T-helper 17 cell (primary cell): ENCODE measurements around the gene MAP3K13. TPM values are rescaled to one million over a fixed set of nuclear protein-coding genes. Genes with fewer than 3 reads are reported as not detected.
"Not testable (repeated sequence)": the region's sequence is repeated elsewhere in the genome, so short reads cannot be mapped to it uniquely, and the experiment has no call there.

Source experiments
- ATAC-seq: fragments of 150-1000 bp; cut with Tn5 transposase; 2 replicates; pipeline ENCODE4 v1.10.0; 2021; ENCODE audit warnings: mild to moderate bottlenecking, moderate library complexity
- DNase-seq, 3 donors: peaks; one replicate each; pipeline versions ENCODE4 v3.0.0 to v3.0.0-alpha.2; 2020 to 2021
- H3K9me3 ChIP-seq: one replicate; pipeline ENCODE4 v1.7.0; 2013; ENCODE audit warnings: low read length, mild to moderate bottlenecking; ENCODE audit not compliant: control insufficient read depth, poor library complexity, severe bottlenecking
- H3K27ac Mint-ChIP-seq: one replicate; pipeline ENCODE4 v1.8.0; 2022; ENCODE audit warnings: mild to moderate bottlenecking, moderate library complexity, mixed read lengths
- H3K27me3 Mint-ChIP-seq: one replicate; pipeline ENCODE4 v1.8.0; 2022; ENCODE audit warnings: mixed read lengths
- H3K36me3 Mint-ChIP-seq: one replicate; pipeline ENCODE4 v1.8.0; 2022; ENCODE audit warnings: low read depth, mixed read lengths
- H3K4me1 Mint-ChIP-seq: one replicate; pipeline ENCODE4 v1.8.0; 2022; ENCODE audit warnings: mild to moderate bottlenecking, mixed read lengths
- H3K4me3 Mint-ChIP-seq: one replicate; pipeline ENCODE4 v1.8.0; 2022; ENCODE audit warnings: mild to moderate bottlenecking, moderate library complexity, mixed read lengths
- total RNA-seq, 4 donors: library from RNA in 2 of 4; stranded (reverse) in 2 of 4; gene quantifications; one replicate each; pipeline ENCODE4 v1.2.3 and lab custom pipeline; 2022 to 2026

The MAP3K13 gene
- total RNA-seq, 2 donors from 2014 or later: 6.8 to 8.1 TPM

DNA sequence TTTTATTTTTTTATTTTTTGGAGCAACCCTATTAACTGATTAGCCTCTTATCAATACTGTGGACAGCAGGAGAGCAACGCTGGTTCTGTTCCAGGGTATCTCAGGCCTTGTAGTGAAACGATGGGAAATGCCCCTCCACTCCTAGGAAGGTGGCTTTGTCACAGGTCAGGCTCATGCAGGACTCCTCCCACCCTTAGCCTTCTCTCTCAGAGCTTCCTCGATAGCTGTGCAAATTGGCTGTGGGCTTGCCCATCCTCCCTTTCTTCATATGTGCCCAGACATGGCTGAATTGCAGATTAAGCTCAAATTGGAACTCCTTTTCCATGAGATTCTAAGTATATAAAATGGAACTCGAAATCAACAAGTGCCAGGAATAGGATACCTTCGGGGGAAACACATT, 97.4 kb downstream of the MAP3K13 start:
- Mint-ChIP-seq H3K27me3 (no peaks in the 10 kb centered on the region), H3K4me1 (no peaks in the 10 kb centered on the region), H3K27ac (no peak overlapping the region), H3K4me3 (no peak overlapping the region), H3K36me3 (peaks cover 3% of the 10 kb centered on the region)
- no peaks in the 10 kb centered on the region for H3K9me3 ChIP-seq
- ATAC-seq (no peak), DNase-seq (no peak)

DNA sequence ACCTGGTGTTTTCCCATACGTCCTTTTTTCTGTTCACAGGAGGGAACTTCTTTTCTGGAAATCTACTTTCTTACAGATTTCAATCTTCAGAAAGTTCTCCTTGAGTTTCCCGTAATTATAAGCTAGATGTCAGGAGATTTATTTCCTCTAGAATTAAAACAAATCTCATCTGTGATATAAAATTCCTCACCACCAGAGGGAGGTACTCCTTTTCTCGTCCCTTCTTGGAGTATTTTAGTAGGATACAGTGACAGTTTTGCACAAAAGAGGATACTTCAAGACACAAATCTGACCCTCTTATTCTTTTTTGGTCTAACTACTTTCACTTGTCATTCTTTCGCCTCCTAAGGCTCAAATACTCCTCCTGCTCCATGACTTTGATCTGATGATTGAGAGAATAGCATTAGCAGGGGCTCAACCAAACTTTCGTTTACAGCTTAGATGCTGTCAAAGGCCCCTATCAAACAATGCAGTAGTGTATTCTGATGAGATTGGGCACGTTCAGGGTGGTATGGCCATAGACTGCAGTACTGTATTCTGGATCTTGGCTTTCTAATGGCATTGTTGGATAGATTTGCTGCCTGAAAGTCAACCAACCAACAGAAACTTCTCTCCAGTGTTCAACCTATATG, 97.9 kb downstream of the MAP3K13 start:
- no peaks in the 10 kb centered on the region for H3K27me3 Mint-ChIP-seq
- ATAC-seq (no peak), DNase-seq (no peak)
- no peaks in the 10 kb centered on the region for H3K4me1 Mint-ChIP-seq
- peaks cover 3% of the 10 kb centered on the region for H3K36me3 Mint-ChIP-seq
- no peak overlapping the region for H3K27ac Mint-ChIP-seq
- no peaks in the 10 kb centered on the region for H3K9me3 ChIP-seq
- no peak overlapping the region for H3K4me3 Mint-ChIP-seq

DNA sequence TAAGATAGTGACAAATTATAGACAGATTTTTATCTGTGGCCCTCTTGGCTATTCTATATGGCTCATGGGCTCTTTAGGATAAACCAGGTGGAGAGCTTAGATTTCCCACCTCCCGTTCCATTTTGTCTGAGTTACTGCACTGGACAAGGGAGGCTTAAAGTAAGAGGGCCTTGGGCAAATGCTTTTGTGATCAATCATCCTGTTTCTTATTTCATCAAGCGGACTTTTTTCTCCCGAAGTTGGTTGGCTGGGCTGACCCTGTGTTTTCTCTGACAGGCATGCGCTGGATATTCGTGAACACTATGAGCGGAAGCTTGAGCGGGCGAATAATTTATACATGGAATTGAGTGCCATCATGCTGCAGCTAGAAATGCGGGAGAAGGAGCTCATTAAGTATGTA, 102.5 kb downstream of the MAP3K13 start:
- no peak overlapping the region for H3K4me3 Mint-ChIP-seq
- H3K27ac Mint-ChIP-seq: no peak overlapping the region
- H3K4me1 Mint-ChIP-seq: peaks cover 4% of the 10 kb centered on the region
- H3K9me3 ChIP-seq: no peaks in the 10 kb centered on the region
- peaks cover 5% of the 10 kb centered on the region for H3K36me3 Mint-ChIP-seq
- no peaks in the 10 kb centered on the region for H3K27me3 Mint-ChIP-seq
- ATAC-seq: no peak
- DNase-seq: no peak

GRCh38 chr3:185466123-185466522, 103.2 kb downstream of the MAP3K13 start:
- H3K27ac Mint-ChIP-seq, H3K4me3 Mint-ChIP-seq, ATAC-seq, H3K36me3 Mint-ChIP-seq, H3K9me3 ChIP-seq, DNase-seq, H3K4me1 Mint-ChIP-seq, H3K27me3 Mint-ChIP-seq: not testable (repeated sequence)

- no peak overlapping the region for H3K4me3 Mint-ChIP-seq
- DNase-seq (no peak), ATAC-seq (no peak)
- no peaks in the 10 kb centered on the region for H3K9me3 ChIP-seq
- H3K27ac Mint-ChIP-seq: no peak overlapping the region
- peaks cover 4% of the 10 kb centered on the region for H3K4me1 Mint-ChIP-seq
- no peaks in the 10 kb centered on the region for H3K27me3 Mint-ChIP-seq
- H3K36me3 Mint-ChIP-seq: peaks cover 7% of the 10 kb centered on the region
Measured at GRCh38 chr3:185469542-185469941, 106.6 kb downstream of the MAP3K13 start.

- no peaks in the 10 kb centered on the region for H3K9me3 ChIP-seq
- Mint-ChIP-seq H3K36me3 (peaks cover 7% of the 10 kb centered on the region), H3K27me3 (no peaks in the 10 kb centered on the region), H3K4me3 (no peak overlapping the region), H3K27ac (no peak overlapping the region), H3K4me1 (peaks cover 4% of the 10 kb centered on the region)
- DNase-seq (no peak), ATAC-seq (no peak)
Measured at GRCh38 chr3:185470323-185470722, 107.4 kb downstream of the MAP3K13 start.

- Mint-ChIP-seq H3K4me3 (no peak overlapping the region), H3K27me3 (no peaks in the 10 kb centered on the region), H3K36me3 (peaks cover 7% of the 10 kb centered on the region), H3K27ac (no peak overlapping the region), H3K4me1 (peaks cover 7% of the 10 kb centered on the region)
- no peak for DNase-seq
- ATAC-seq: no peak
- no peaks in the 10 kb centered on the region for H3K9me3 ChIP-seq
Measured at GRCh38 chr3:185473290-185473815, 110.4 kb downstream of the MAP3K13 start.

DNA sequence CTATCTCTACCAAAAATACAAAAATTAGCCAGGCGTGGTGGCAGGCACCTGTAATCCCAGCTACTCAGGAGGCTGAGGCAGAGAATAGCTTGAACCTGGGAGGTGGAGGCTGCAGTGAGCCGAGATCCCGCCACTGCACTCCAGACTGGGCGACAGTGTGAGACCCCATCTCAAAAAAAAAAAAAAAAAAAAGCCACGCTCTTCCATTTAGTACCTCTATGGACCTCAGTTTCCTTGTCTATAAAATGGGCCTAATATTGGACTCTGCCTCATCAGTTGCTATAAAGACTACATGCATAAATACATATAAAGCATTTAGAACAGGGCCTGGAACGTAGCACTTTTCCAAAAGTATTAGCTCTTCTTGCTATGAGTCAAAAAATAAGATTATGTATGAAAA, 112.0 kb downstream of the MAP3K13 start:
- ATAC-seq, H3K9me3 ChIP-seq, H3K4me3 Mint-ChIP-seq, H3K27ac Mint-ChIP-seq, H3K36me3 Mint-ChIP-seq, H3K27me3 Mint-ChIP-seq, H3K4me1 Mint-ChIP-seq, DNase-seq: not testable (repeated sequence)

- H3K27ac Mint-ChIP-seq: no peak overlapping the region
- no peaks in the 10 kb centered on the region for H3K27me3 Mint-ChIP-seq
- H3K4me1 Mint-ChIP-seq: peaks cover 3% of the 10 kb centered on the region
- H3K9me3 ChIP-seq: no peaks in the 10 kb centered on the region
- H3K36me3 Mint-ChIP-seq: peaks cover 8% of the 10 kb centered on the region
- H3K4me3 Mint-ChIP-seq: no peak overlapping the region
- ATAC-seq: no peak
- no peak for DNase-seq
Measured at GRCh38 chr3:185477316-185477715, 114.4 kb downstream of the MAP3K13 start.

GRCh38 chr3:185479373-185479945, 116.5 kb downstream of the MAP3K13 start:
- ATAC-seq: no peak
- Mint-ChIP-seq H3K27me3 (no peaks in the 10 kb centered on the region), H3K27ac (no peak overlapping the region), H3K36me3 (peaks cover 8% of the 10 kb centered on the region), H3K4me3 (no peak overlapping the region), H3K4me1 (peaks cover 7% of the 10 kb centered on the region)
- no peak for DNase-seq
- no peaks in the 10 kb centered on the region for H3K9me3 ChIP-seq

DNA sequence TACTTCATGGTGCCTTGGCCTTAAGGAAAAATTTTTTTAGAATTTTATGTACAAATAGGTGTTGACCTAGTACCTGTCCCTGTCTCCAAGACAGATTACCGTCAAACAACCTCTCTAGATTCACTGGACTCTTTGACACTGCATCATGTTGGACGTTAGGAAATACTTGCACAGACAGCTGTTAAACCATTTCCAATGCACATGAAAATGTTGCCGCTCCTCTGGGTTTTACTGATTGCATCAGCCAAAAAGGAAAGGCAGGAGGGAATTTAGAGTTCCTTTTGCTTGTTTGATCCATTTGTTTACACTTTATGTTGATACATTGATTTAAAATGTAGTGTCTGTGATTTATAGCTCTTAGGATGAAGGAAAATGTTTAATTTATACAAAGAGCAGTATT, 121.4 kb downstream of the MAP3K13 start:
- H3K9me3 ChIP-seq: no peaks in the 10 kb centered on the region
- Mint-ChIP-seq H3K36me3 (peaks cover 8% of the 10 kb centered on the region), H3K4me3 (no peak overlapping the region), H3K27me3 (no peaks in the 10 kb centered on the region), H3K27ac (no peak overlapping the region), H3K4me1 (peaks cover 4% of the 10 kb centered on the region)
- DNase-seq (no peak), ATAC-seq (no peak)

- H3K27me3 Mint-ChIP-seq: no peaks in the 10 kb centered on the region
- no peak overlapping the region for H3K27ac Mint-ChIP-seq
- DNase-seq: no peak
- no peak for ATAC-seq
- H3K9me3 ChIP-seq: no peaks in the 10 kb centered on the region
- H3K36me3 Mint-ChIP-seq: peaks cover 8% of the 10 kb centered on the region
- H3K4me3 Mint-ChIP-seq: no peak overlapping the region
- peaks cover 4% of the 10 kb centered on the region for H3K4me1 Mint-ChIP-seq
Measured at GRCh38 chr3:185486394-185486793, 123.5 kb downstream of the MAP3K13 start.

DNA sequence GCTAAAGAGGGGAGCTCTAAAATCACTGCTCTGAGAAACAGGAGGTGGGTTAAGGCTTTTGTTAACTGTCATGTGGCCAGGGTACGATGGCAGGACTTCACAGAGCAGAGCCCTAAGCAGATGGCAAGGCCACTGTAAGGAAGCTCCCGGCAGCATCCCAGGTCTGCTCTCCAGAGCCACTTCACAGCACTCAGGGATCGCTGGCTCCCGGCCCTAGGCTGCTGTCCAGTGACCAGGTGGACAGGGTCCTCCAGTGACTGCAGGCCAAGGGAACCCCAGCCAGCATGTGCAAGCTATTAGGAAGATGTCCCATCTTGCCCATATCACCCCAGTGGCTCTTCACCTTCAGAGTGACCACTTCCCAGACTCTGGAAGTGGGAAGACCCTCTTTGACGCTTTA, 125.5 kb downstream of the MAP3K13 start:
- DNase-seq (no peak), ATAC-seq (no peak)
- H3K36me3 Mint-ChIP-seq: peaks cover 4% of the 10 kb centered on the region
- no peaks in the 10 kb centered on the region for H3K27me3 Mint-ChIP-seq
- no peak overlapping the region for H3K4me3 Mint-ChIP-seq
- no peak overlapping the region for H3K27ac Mint-ChIP-seq
- H3K9me3 ChIP-seq: no peaks in the 10 kb centered on the region
- H3K4me1 Mint-ChIP-seq: peaks cover 2% of the 10 kb centered on the region

GRCh38 chr3:185489462-185489861, 126.5 kb downstream of the MAP3K13 start:
- H3K27ac Mint-ChIP-seq: no peak overlapping the region
- peaks cover 5% of the 10 kb centered on the region for H3K4me1 Mint-ChIP-seq
- DNase-seq (no peak), ATAC-seq (no peak)
- H3K4me3 Mint-ChIP-seq: no peak overlapping the region
- H3K36me3 Mint-ChIP-seq: peaks cover 9% of the 10 kb centered on the region
- H3K9me3 ChIP-seq: no peaks in the 10 kb centered on the region
- H3K27me3 Mint-ChIP-seq: no peaks in the 10 kb centered on the region
